ENCODE data around the gene TOP3A. TPM values are rescaled to one million over a fixed set of nuclear protein-coding genes. Genes with fewer than 3 reads are reported as not detected.

Gene TOP3A
- total RNA-seq, 4 donors from 2014 or later: 22.9 to 47.2 (median 27.5) TPM

DNA sequence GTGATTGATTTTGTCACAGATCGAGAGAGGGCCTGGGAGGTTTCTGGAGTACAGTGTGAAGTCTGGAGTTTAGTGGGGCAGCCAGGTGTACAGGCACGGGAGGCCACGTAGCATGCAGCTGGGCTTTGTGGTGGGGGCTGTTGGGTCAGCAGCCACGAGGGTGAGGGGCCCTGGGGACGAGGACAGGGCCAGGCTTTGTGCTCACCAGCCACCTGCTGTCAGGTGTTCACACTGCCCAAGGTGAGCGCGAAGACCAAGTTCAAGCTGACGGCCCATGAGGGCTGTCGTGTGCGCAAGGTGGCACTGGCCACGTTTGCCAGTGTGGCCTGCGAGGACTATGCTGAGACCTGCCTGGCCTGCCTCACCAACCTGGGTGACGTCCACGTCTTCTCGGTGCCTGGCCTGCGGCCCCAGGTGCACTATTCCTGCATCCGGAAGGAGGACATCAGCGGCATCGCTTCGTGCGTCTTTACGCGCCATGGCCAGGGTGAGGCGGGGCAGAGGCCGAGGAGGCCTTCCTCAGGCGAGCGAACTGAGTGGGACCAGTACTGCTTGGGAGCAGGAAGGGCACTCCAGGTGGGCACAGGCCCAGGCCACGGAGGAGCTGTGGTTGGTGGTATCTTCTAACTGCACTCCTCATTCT, 73.4 kb downstream of the TOP3A start:
- Histone ChIP-seq H3K4me1 (peaks cover 8% of the 10 kb centered on the region), H3K4me3 (no peak overlapping the region), H3K36me3 (peaks cover 86% of the 10 kb centered on the region), H3K27me3 (no peaks in the 10 kb centered on the region), H3K27ac (no peak overlapping the region), H3K9me3 (no peaks in the 10 kb centered on the region)
- DNase-seq (ENCODE audit: low spot score in 2 of 2): no peak
- 91% methylated on average over 22 of the region's 28 CpGs for WGBS
- TF ChIP-seq POLR2A (IDR thresholded peaks at IDR 0.05): no peak
- TF ChIP-seq EP300 (IDR thresholded peaks at IDR 0.05): no peak
- no peak for TF ChIP-seq POLR2AphosphoS5 (IDR thresholded peaks at IDR 0.05)
- TF ChIP-seq CTCF (IDR thresholded peaks at IDR 0.05): no peak

GRCh38 chr17:18240449-18240848, 74.3 kb downstream of the TOP3A start:
- peaks cover 13% of the 10 kb centered on the region for H3K4me1 ChIP-seq
- H3K27ac ChIP-seq: no peak overlapping the region
- WGBS: 94% methylated on average over 3 of the region's 19 CpGs
- H3K27me3 ChIP-seq: no peaks in the 10 kb centered on the region
- DNase-seq (ENCODE audit: low spot score in 2 of 2): no peak
- TF ChIP-seq POLR2A (IDR thresholded peaks at IDR 0.05) (no peak), POLR2AphosphoS5 (IDR thresholded peaks at IDR 0.05) (no peak), CTCF (IDR thresholded peaks at IDR 0.05) (no peak), EP300 (IDR thresholded peaks at IDR 0.05) (no peak)
- no peaks in the 10 kb centered on the region for H3K9me3 ChIP-seq
- no peak overlapping the region for H3K4me3 ChIP-seq
- H3K36me3 ChIP-seq: peaks cover 79% of the 10 kb centered on the region

GRCh38 chr17:18238299-18238698, 76.5 kb downstream of the TOP3A start:
- no peak for TF ChIP-seq EP300 (IDR thresholded peaks at IDR 0.05)
- TF ChIP-seq POLR2A (IDR thresholded peaks at IDR 0.05): no peak
- no peak for TF ChIP-seq CTCF (IDR thresholded peaks at IDR 0.05)
- TF ChIP-seq POLR2AphosphoS5 (IDR thresholded peaks at IDR 0.05): no peak
- Histone ChIP-seq H3K4me3 (no peak overlapping the region), H3K27me3 (no peaks in the 10 kb centered on the region), H3K27ac (no peak overlapping the region), H3K4me1 (peaks cover 15% of the 10 kb centered on the region), H3K36me3 (peaks cover 78% of the 10 kb centered on the region), H3K9me3 (no peaks in the 10 kb centered on the region)
- DNase-seq (ENCODE audit: low spot score in 2 of 2): no peak
- WGBS: 89% methylated on average over 17 of the region's 18 CpGs

- Histone ChIP-seq H3K27ac (no peak overlapping the region), H3K36me3 (peaks cover 77% of the 10 kb centered on the region), H3K27me3 (no peaks in the 10 kb centered on the region), H3K4me3 (no peak overlapping the region), H3K4me1 (peaks cover 15% of the 10 kb centered on the region), H3K9me3 (no peaks in the 10 kb centered on the region)
- TF ChIP-seq CTCF (IDR thresholded peaks at IDR 0.05) (no peak), POLR2A (IDR thresholded peaks at IDR 0.05) (no peak), EP300 (IDR thresholded peaks at IDR 0.05) (no peak)
- WGBS: 82% methylated on average over 13 of the region's 20 CpGs
- no peak for DNase-seq (ENCODE audit: low spot score in 2 of 2)
Measured at GRCh38 chr17:18237461-18237860, 77.3 kb downstream of the TOP3A start.

DNA sequence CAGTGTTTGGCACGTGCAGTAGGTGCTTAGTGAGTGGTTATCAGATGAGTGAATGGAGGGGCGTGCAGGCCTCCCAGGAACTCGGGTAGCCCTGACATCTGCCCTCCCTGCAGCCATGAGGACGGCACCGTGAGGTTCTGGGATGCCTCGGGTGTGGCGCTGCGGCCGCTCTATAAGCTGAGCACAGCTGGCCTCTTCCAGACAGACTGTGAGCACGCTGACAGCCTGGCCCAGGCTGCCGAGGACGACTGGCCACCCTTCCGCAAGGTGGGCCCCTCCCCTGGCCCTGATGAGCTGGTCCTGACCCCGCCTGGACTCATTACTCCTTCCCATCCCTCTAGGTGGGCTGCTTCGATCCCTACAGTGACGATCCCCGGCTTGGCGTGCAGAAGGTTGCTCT, 78.3 kb downstream of the TOP3A start:
- peaks cover 15% of the 10 kb centered on the region for H3K4me1 ChIP-seq
- TF ChIP-seq CTCF (IDR thresholded peaks at IDR 0.05): no peak
- TF ChIP-seq EP300 (IDR thresholded peaks at IDR 0.05): no peak
- TF ChIP-seq POLR2A (IDR thresholded peaks at IDR 0.05): no peak
- no peak for TF ChIP-seq POLR2AphosphoS5 (IDR thresholded peaks at IDR 0.05)
- H3K36me3 ChIP-seq: peaks cover 71% of the 10 kb centered on the region
- H3K27ac ChIP-seq: no peak overlapping the region
- H3K9me3 ChIP-seq: no peaks in the 10 kb centered on the region
- DNase-seq (ENCODE audit: low spot score in 2 of 2): no peak
- WGBS: 95% methylated on average over 12 of the region's 18 CpGs
- no peaks in the 10 kb centered on the region for H3K27me3 ChIP-seq
- no peak overlapping the region for H3K4me3 ChIP-seq
